ENCODE results near the gene TRNAU1AP.

Gene TRNAU1AP

DNA sequence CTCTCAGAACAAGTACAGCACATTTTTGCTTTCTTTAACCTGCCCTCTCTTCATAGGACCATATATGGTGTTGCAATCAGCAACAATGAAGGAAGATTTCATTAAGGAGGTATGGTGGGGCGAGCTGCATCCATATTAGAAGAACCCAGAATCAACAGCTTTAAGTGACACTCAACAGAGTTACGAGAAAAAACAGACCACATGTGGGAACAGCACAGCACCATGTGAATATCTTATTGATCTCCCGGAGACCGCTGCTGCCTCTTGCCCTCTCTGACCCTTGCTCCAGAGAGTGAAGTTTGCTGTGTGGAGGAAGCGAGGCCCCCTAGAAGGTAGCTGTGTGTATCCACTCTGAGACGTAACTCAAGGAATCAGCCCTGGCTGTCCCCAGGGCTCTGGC is 52.1 kb downstream of the TRNAU1AP start:
- TF ChIP-seq, protein P1, sequence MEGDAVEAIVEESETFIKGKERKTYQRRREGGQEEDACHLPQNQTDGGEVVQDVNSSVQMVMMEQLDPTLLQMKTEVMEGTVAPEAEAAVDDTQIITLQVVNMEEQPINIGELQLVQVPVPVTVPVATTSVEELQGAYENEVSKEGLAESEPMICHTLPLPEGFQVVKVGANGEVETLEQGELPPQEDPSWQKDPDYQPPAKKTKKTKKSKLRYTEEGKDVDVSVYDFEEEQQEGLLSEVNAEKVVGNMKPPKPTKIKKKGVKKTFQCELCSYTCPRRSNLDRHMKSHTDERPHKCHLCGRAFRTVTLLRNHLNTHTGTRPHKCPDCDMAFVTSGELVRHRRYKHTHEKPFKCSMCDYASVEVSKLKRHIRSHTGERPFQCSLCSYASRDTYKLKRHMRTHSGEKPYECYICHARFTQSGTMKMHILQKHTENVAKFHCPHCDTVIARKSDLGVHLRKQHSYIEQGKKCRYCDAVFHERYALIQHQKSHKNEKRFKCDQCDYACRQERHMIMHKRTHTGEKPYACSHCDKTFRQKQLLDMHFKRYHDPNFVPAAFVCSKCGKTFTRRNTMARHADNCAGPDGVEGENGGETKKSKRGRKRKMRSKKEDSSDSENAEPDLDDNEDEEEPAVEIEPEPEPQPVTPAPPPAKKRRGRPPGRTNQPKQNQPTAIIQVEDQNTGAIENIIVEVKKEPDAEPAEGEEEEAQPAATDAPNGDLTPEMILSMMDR (conservative IDR thresholded peaks at IDR 0.05; ENCODE audit: low read length) = no peak
- no peak overlapping the region for H3K4me3 ChIP-seq (ENCODE audit: low read length)
- DNase-seq (ENCODE audit: low read depth) = no peak

DNA sequence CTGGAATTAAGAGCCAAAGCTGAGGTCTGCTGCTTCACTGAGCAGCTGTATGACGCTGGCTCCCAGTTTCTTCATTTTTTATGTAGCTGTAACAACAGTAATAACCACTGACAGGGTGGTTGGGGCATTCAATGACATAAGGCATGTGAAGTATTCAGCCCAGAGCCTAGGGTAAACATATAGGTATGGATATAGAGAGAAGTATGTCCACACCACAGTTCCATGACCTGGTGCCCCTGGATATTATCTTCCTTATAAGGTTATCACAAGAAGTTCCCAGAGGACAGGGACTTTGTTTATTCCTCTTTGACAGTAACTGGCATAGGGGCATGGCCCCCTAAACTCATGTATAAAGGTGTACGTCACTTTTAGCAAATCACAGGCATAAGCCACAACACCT is 53.9 kb downstream of the TRNAU1AP start:
- DNase-seq (ENCODE audit: low read depth) = no peak
- H3K4me3 ChIP-seq (ENCODE audit: low read length) = no peak overlapping the region
- TF ChIP-seq, protein P1 (conservative IDR thresholded peaks at IDR 0.05; ENCODE audit: low read length) = no peak

DNA sequence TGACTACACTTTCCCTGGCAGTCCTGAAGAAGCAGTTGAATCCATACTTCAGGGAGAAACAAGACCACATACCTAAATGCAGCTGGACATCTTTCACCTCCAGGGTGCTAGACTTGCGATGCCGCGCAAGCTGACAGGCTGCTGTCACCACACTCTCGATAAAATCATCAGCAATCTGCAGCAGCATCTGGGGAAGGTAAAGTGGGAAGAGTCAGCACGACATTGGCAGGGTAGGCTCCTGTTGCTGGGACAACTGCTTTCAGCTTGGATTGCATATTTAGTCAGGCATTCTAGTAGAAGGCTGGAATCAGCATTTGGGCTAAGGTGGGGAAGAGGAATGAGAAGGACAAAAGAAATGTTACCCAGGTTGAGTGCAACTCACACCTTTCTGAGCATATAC is 60.3 kb downstream of the TRNAU1AP start:
- DNase-seq (ENCODE audit: low read depth) = no peak
- H3K4me3 ChIP-seq (ENCODE audit: low read length) = no peak overlapping the region
- TF ChIP-seq, protein P1 (conservative IDR thresholded peaks at IDR 0.05; ENCODE audit: low read length) = no peak
